Liver (tissue), 9 donors: ENCODE results near the gene AADAC. TPM values are rescaled to one million over a fixed set of nuclear protein-coding genes. Genes with fewer than 3 reads are reported as not detected.

Experiments used
- DNase-seq: peaks from one replicate; pipeline ENCODE4 v3.0.0-alpha.2; 2017; ENCODE audit warnings: low spot score
- H3K27ac ChIP-seq, 2 donors: one replicate each; pipeline ENCODE4 v1.7.0; 2013; ENCODE audit warnings: inconsistent platforms in 2 of 2, low read length in 2 of 2, control low read depth in 1 of 2, low read depth in 1 of 2, mild to moderate bottlenecking in 1 of 2
- H3K27me3 ChIP-seq, 4 donors: one replicate each; pipeline versions ENCODE4 v1.6.1 to v1.7.0; 2013; ENCODE audit warnings: low read length in 3 of 4, inconsistent platforms in 1 of 4, mild to moderate bottlenecking in 1 of 4, moderate library complexity in 1 of 4; ENCODE audit not compliant: control insufficient read depth in 4 of 4, insufficient read depth in 4 of 4
- H3K36me3 ChIP-seq, 4 donors: one replicate each; pipeline versions ENCODE4 v1.6.1 to v1.7.0; 2013; ENCODE audit warnings: low read length in 3 of 4, mild to moderate bottlenecking in 3 of 4, low read depth in 1 of 4, moderate library complexity in 1 of 4; ENCODE audit not compliant: control insufficient read depth in 4 of 4, insufficient read depth in 3 of 4
- H3K4me1 ChIP-seq, 4 donors: one replicate each; pipeline versions ENCODE4 v1.6.1 to v1.7.0; 2013; ENCODE audit warnings: low read length in 3 of 4, mild to moderate bottlenecking in 3 of 4, moderate library complexity in 1 of 4; ENCODE audit not compliant: control insufficient read depth in 4 of 4, insufficient read depth in 4 of 4
- H3K4me3 ChIP-seq, 3 donors: one replicate each; pipeline versions ENCODE4 v1.6.1 to v1.7.0; 2013; ENCODE audit warnings: low read length in 3 of 3, control low read depth in 1 of 3, low read depth in 1 of 3, mild to moderate bottlenecking in 1 of 3
- H3K9ac ChIP-seq, 2 donors: one replicate each; pipeline ENCODE4 v1.7.0; 2013; ENCODE audit warnings: low read length in 2 of 2, mild to moderate bottlenecking in 2 of 2, moderate library complexity in 2 of 2, control low read depth in 1 of 2, low read depth in 1 of 2
- H3K9me3 ChIP-seq, 4 donors: one replicate each; pipeline versions ENCODE4 v1.6.1 to v1.7.0; 2013; ENCODE audit warnings: low read length in 3 of 4; ENCODE audit not compliant: control insufficient read depth in 4 of 4
- EGR1 ChIP-seq, 2 donors: IDR thresholded peaks; 2 replicates each; pipeline ENCODE4 v1.6.1; 2016 to 2018; ENCODE audit warnings: antibody characterized with exemption in 2 of 2, low read depth in 2 of 2
- FOXA1 ChIP-seq: IDR thresholded peaks from 2 replicates; pipeline ENCODE4 v1.6.1; 2016; ENCODE audit warnings: antibody characterized with exemption
- FOXA2 ChIP-seq: IDR thresholded peaks from 2 replicates; pipeline ENCODE4 v1.6.1; 2016; ENCODE audit warnings: antibody characterized with exemption
- GABPA ChIP-seq, 2 donors: IDR thresholded peaks in 1 of 2; conservative IDR thresholded peaks in 1 of 2; 2 replicates each; pipeline ENCODE4 v1.6.1; 2016; ENCODE audit warnings: antibody characterized with exemption in 2 of 2, mild to moderate bottlenecking in 1 of 2, moderate library complexity in 1 of 2
- HNF4G ChIP-seq: IDR thresholded peaks from 2 replicates; pipeline ENCODE4 v1.6.1; 2016; ENCODE audit warnings: antibody characterized with exemption
- JUND ChIP-seq, 2 donors: IDR thresholded peaks; 2 replicates each; pipeline ENCODE4 v1.6.1; 2016; ENCODE audit warnings: antibody characterized with exemption in 2 of 2
- MAX ChIP-seq: IDR thresholded peaks from 2 replicates; pipeline ENCODE4 v1.6.1; 2016; ENCODE audit warnings: antibody characterized with exemption
- NR2F2 ChIP-seq: IDR thresholded peaks from 2 replicates; pipeline ENCODE4 v1.6.1; 2016; ENCODE audit warnings: antibody characterized with exemption
- REST ChIP-seq: IDR thresholded peaks from 2 replicates; pipeline ENCODE4 v1.6.1; 2016; ENCODE audit warnings: antibody characterized with exemption, mild to moderate bottlenecking
- SP1 ChIP-seq: IDR thresholded peaks from 2 replicates; pipeline ENCODE4 v1.6.1; 2018; ENCODE audit warnings: antibody characterized with exemption, mild to moderate bottlenecking
- TAF1 ChIP-seq: conservative IDR thresholded peaks from 2 replicates; pipeline ENCODE4 v1.6.1; 2016; ENCODE audit warnings: antibody characterized with exemption, mild to moderate bottlenecking
- YY1 ChIP-seq: IDR thresholded peaks from 2 replicates; pipeline ENCODE4 v1.6.1; 2016; ENCODE audit warnings: antibody characterized with exemption, mild to moderate bottlenecking
- ZBTB33 ChIP-seq: IDR thresholded peaks from 2 replicates; pipeline ENCODE4 v1.6.1; 2016; ENCODE audit warnings: antibody characterized with exemption
- WGBS: extraction: QIAGEN DNeasy Blood & Tissue Kit; methylation state at CpG from one replicate; pipeline ENCODE4 v1.1.7; 2013; 5-methylcytosine and 5-hydroxymethylcytosine counted together
- polyA plus RNA-seq, 2 donors: library from polyadenylated mRNA; stranded (reverse) in 1 of 2; unstranded in 1 of 2; fragments of 200-250 nt in 1 of 2; fragments of >200 nt in 1 of 2; fragmentation: Nextera tagmentation in 1 of 2; extraction: Ambion mirVana in 1 of 2; gene quantifications; one replicate each; pipeline versions ENCODE4 v1.2.1 to v1.2.3, GENCODE V29; 2013 to 2015
- total RNA-seq, 2 donors: library from RNA; depleted of rRNA; stranded (reverse); fragments of >200 nt; gene quantifications; one replicate each; pipeline ENCODE4 v1.2.3, GENCODE V29; 2014
- TF ChIP-seq, protein P1 (sequence below): IDR thresholded peaks from 2 replicates; pipeline ENCODE4 v1.6.1; 2016; ENCODE audit warnings: antibody characterized with exemption
- TF ChIP-seq, protein P2 (sequence below): fragments of 150-350 bp; IDR thresholded peaks from 2 replicates; pipeline ENCODE4 v1.5.1; 2017; ENCODE audit warnings: improper control_type of control experiment, low read depth, low read length; ENCODE audit not compliant: missing input control
- donor health status: healthy.
- donor health status: healthy.
- donor health status: healthy.
- donor health status: healthy.
- donor health status: healthy.

AADAC gene
- total and polyA plus RNA-seq, 4 donors, result 144 to 321 (median 281) TPM

- H3K27me3 ChIP-seq, result no peaks in the 10 kb centered on the region
- H3K36me3 ChIP-seq, result no peaks in the 10 kb centered on the region
- H3K4me1 ChIP-seq, result peaks cover 3 to 17% (median 9%) of the 10 kb centered on the region in 4 donors
- no peak overlapping the region for H3K27ac ChIP-seq
- WGBS, result 95% methylated on average over 2 of the region's 2 CpGs
- no peak overlapping the region for H3K9ac ChIP-seq
- TF ChIP-seq NR2F2, result no peak
- no peak for TF ChIP-seq REST
- TF ChIP-seq YY1, result no peak
- no peak for TF ChIP-seq MAX
- no peak for TF ChIP-seq ZBTB33
- TF ChIP-seq FOXA2, result no peak
- TF ChIP-seq, protein P1, sequence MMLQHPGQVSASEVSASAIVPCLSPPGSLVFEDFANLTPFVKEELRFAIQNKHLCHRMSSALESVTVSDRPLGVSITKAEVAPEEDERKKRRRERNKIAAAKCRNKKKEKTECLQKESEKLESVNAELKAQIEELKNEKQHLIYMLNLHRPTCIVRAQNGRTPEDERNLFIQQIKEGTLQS, result no peak
- no peak for TF ChIP-seq JUND (IDR thresholded peaks at IDR 0.05)
- no peak for TF ChIP-seq EGR1 (IDR thresholded peaks at IDR 0.05; ENCODE audit: low read depth in 2 of 2)
- no peak for TF ChIP-seq GABPA (IDR thresholded peaks at IDR 0.05 in 1 of 2, conservative IDR thresholded peaks at IDR 0.05 in 1 of 2)
- TF ChIP-seq HNF4G, result no peak
- TF ChIP-seq, protein P2, sequence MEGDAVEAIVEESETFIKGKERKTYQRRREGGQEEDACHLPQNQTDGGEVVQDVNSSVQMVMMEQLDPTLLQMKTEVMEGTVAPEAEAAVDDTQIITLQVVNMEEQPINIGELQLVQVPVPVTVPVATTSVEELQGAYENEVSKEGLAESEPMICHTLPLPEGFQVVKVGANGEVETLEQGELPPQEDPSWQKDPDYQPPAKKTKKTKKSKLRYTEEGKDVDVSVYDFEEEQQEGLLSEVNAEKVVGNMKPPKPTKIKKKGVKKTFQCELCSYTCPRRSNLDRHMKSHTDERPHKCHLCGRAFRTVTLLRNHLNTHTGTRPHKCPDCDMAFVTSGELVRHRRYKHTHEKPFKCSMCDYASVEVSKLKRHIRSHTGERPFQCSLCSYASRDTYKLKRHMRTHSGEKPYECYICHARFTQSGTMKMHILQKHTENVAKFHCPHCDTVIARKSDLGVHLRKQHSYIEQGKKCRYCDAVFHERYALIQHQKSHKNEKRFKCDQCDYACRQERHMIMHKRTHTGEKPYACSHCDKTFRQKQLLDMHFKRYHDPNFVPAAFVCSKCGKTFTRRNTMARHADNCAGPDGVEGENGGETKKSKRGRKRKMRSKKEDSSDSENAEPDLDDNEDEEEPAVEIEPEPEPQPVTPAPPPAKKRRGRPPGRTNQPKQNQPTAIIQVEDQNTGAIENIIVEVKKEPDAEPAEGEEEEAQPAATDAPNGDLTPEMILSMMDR, result no peak
- TF ChIP-seq SP1, result no peak
- no peak for TF ChIP-seq FOXA1
- H3K4me3 ChIP-seq, result no peak overlapping the region
- no peaks in the 10 kb centered on the region for H3K9me3 ChIP-seq
- no peak for DNase-seq
These were observed 49.7 kb downstream of the AADAC start for GRCh38 chr3:151863611-151864010.

DNA sequence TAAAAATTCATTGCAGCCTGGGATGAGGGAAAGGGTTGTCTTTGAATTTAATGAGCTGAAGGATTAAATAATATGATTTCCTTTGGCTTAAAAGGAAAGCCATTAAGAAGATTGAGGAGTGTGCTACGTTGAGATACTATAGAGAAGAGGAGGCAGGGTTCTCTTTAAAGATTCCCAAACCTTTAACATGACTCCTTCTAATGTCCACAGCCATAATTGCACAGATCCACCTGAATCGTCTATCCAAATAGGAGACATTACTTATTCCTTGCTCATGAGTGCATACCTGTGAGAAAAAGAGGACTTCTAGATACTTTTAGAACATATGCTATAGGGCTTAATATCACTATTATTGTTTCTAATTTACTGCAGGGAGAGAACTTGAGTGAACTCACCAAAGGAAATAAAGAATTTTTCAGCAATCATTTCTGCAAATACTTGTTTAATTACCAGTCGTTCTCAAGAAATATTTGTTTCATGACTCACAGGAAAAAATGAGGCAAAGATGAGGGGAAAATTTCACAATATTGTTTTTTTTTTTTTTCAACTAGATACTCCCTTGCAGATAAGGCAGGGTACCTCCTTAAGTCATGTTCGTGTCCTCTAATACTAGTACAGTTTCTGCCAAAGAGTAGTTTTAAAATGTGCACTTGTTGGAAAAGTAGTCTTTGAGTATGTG, 50.6 kb downstream of the AADAC start:
- 68% methylated on average over 4 of the region's 4 CpGs for WGBS
- Histone ChIP-seq H3K27ac (no peak overlapping the region), H3K4me3 (no peak overlapping the region), H3K36me3 (no peaks in the 10 kb centered on the region), H3K27me3 (no peaks in the 10 kb centered on the region), H3K9me3 (no peaks in the 10 kb centered on the region), H3K9ac (no peak overlapping the region), H3K4me1 (peaks cover 3 to 13% (median 9%) of the 10 kb centered on the region in 4 donors)
- TF ChIP-seq TAF1 (no peak), JUND (IDR thresholded peaks at IDR 0.05) (peak; percentile 67 to 73)
- DNase-seq, result no peak
